Kidney (tissue), 22 donors: ENCODE data around the gene VDAC2. TPM values are rescaled to one million over a fixed set of nuclear protein-coding genes. Genes with fewer than 3 reads are reported as not detected.

Experiments
- DNase-seq, 5 donors: peaks; one replicate each; pipeline ENCODE4 v3.0.0-alpha.2; 2013 to 2020
- FAIRE-seq: peaks from 2 replicates; lab custom pipeline; 2012; peaks lifted over from hg19 to GRCh38; lab: Jason Lieb, UNC
- H3K27ac ChIP-seq, 2 donors: one replicate each; pipeline ENCODE4 v1.7.0; 2013; ENCODE audit warnings: low read depth in 2 of 2, low read length in 2 of 2, inconsistent platforms in 1 of 2
- H3K27me3 ChIP-seq: one replicate; pipeline ENCODE4 v1.7.1; 2013; ENCODE audit warnings: low read length, inconsistent platforms; ENCODE audit not compliant: control insufficient read depth, insufficient read depth
- H3K36me3 ChIP-seq, 3 donors: one replicate each; pipeline versions ENCODE4 v1.7.0 to v1.7.1; 2013; ENCODE audit warnings: low read length in 3 of 3, control low read depth in 1 of 3, inconsistent platforms in 1 of 3; ENCODE audit not compliant: insufficient read depth in 3 of 3, control insufficient read depth in 2 of 3
- H3K4me1 ChIP-seq, 3 donors: one replicate each; pipeline versions ENCODE4 v1.7.0 to v1.7.1; 2013; ENCODE audit warnings: low read length in 3 of 3, inconsistent platforms in 1 of 3, low read depth in 1 of 3; ENCODE audit not compliant: control insufficient read depth in 2 of 3, insufficient read depth in 2 of 3
- H3K4me3 ChIP-seq, 3 donors: one replicate each; pipeline versions ENCODE4 v1.7.0 to v1.8.1; 2013; ENCODE audit warnings: low read length in 3 of 3, control low read depth in 1 of 3, inconsistent platforms in 1 of 3
- H3K9ac ChIP-seq, 3 donors: one replicate each; pipeline versions ENCODE4 v1.7.0 to v1.7.1; 2013; ENCODE audit warnings: low read length in 3 of 3, control low read depth in 1 of 3, inconsistent platforms in 1 of 3
- H3K9me3 ChIP-seq, 3 donors: one replicate each; pipeline versions ENCODE4 v1.7.0 to v1.7.1; 2013; ENCODE audit warnings: low read length in 3 of 3, control low read depth in 1 of 3, inconsistent platforms in 1 of 3; ENCODE audit not compliant: control insufficient read depth in 2 of 3, insufficient read depth in 1 of 3
- intact Hi-C: fragments of 100-400 bp; cut with DNase I; formaldehyde crosslinking; loops from one replicate; pipeline ENCODE4 v1.11.1; 2022
- long read RNA-seq, 10 donors: library from polyadenylated mRNA in 1 of 10; unstranded in 1 of 10; transcript quantifications; one replicate each; pipeline ENCODE4 v2.0.0 and lab custom pipeline, GENCODE V29; 2021 to 2026
- polyA plus RNA-seq: library from polyadenylated mRNA; stranded (reverse); fragments of 350-450 nt; fragmentation: Illumina TruSeq; extraction: RNeasy Lipid Tissue Mini Kit (QIAGEN cat#74804); gene quantifications from one replicate; pipeline ENCODE4 v1.2.3, GENCODE V29; 2014; ENCODE audit warnings: low read depth, low replicate concordance; ENCODE audit not compliant: insufficient read depth
- total RNA-seq: library from RNA; stranded (reverse); fragmentation: NEBNext Ultra II Directional; extraction: Animal tissue kit (Norgen Biotek cat#: 25700); gene quantifications from one replicate; pipeline ENCODE4 v1.2.1, GENCODE V29; 2021
- TF ChIP-seq, protein P1 (sequence below): IDR thresholded peaks from 3 replicates; pipeline ENCODE4 v1.5.1; 2012; ENCODE audit warnings: mild to moderate bottlenecking, moderate library complexity, borderline replicate concordance; ENCODE audit not compliant: insufficient read depth; ENCODE audit errors: extremely low read depth
- donor health status: control.
- donor health status: control.
- donor health status: control.
- donor health status: control.
- donor health status: control.
- donor health status: DM: yes; HTN: yes; CAD: no.
- donor health status: Normal renal cell carcinoma (clear cell type).

Gene VDAC2, protein sequence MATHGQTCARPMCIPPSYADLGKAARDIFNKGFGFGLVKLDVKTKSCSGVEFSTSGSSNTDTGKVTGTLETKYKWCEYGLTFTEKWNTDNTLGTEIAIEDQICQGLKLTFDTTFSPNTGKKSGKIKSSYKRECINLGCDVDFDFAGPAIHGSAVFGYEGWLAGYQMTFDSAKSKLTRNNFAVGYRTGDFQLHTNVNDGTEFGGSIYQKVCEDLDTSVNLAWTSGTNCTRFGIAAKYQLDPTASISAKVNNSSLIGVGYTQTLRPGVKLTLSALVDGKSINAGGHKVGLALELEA
- total RNA-seq (128 TPM), polyA plus RNA-seq (211 TPM)
- long read RNA-seq, donor 1, transcript VDAC2-203 (10 exons, 1,557 nt), result major isoform, 82 of 94 reads
- long read RNA-seq, donor 1, partial matches to known transcripts, result 11 of 94 reads
- long read RNA-seq, donor 1, other reads (novel, unspliced or antisense), result 0 of 94 reads
- long read RNA-seq, donor 2, transcript VDAC2-203 (10 exons, 1,557 nt), result major isoform, 88 of 101 reads
- long read RNA-seq, donor 2, partial matches to known transcripts, result 9 of 101 reads
- long read RNA-seq, donor 2, other reads (novel, unspliced or antisense), result 0 of 101 reads
- long read RNA-seq, donor 3, transcript VDAC2-203 (10 exons, 1,557 nt), result major isoform, 88 of 101 reads
- long read RNA-seq, donor 3, partial matches to known transcripts, result 11 of 101 reads
- long read RNA-seq, donor 3, other reads (novel, unspliced or antisense), result 0 of 101 reads
- long read RNA-seq, donor 4, transcript VDAC2-203 (10 exons, 1,557 nt), result major isoform, 49 of 63 reads
- long read RNA-seq, donor 4, partial matches to known transcripts, result 14 of 63 reads
- long read RNA-seq, donor 4, other reads (novel, unspliced or antisense), result 0 of 63 reads
- long read RNA-seq, donor 5, transcript VDAC2-203 (10 exons, 1,557 nt), result major isoform, 8 of 8 reads
- long read RNA-seq, donor 5, partial matches to known transcripts, result 0 of 8 reads
- long read RNA-seq, donor 5, other reads (novel, unspliced or antisense), result 0 of 8 reads
- long read RNA-seq, donor 6, transcript VDAC2-203 (10 exons, 1,557 nt), result major isoform, 112 of 168 reads
- long read RNA-seq, donor 6, partial matches to known transcripts, result 54 of 168 reads
- long read RNA-seq, donor 6, other reads (novel, unspliced or antisense), result 0 of 168 reads
- long read RNA-seq, donor 7, transcript VDAC2-203 (10 exons, 1,557 nt), result major isoform, 113 of 126 reads
- long read RNA-seq, donor 7, partial matches to known transcripts, result 1 of 126 reads
- long read RNA-seq, donor 7, other reads (novel, unspliced or antisense), result 12 of 126 reads
- long read RNA-seq, donor 8, transcript VDAC2-203 (10 exons, 1,557 nt), result major isoform, 58 of 58 reads
- long read RNA-seq, donor 8, partial matches to known transcripts, result 0 of 58 reads
- long read RNA-seq, donor 8, other reads (novel, unspliced or antisense), result 0 of 58 reads
- long read RNA-seq, donor 9, transcript VDAC2-203 (10 exons, 1,557 nt), result major isoform, 37 of 44 reads
- long read RNA-seq, donor 9, partial matches to known transcripts, result 6 of 44 reads
- long read RNA-seq, donor 9, other reads (novel, unspliced or antisense), result 0 of 44 reads
- long read RNA-seq, donor 10, transcript VDAC2-203 (10 exons, 1,557 nt), result major isoform, 72 of 84 reads
- long read RNA-seq, donor 10, partial matches to known transcripts, result 12 of 84 reads
- long read RNA-seq, donor 10, other reads (novel, unspliced or antisense), result 0 of 84 reads

DNA sequence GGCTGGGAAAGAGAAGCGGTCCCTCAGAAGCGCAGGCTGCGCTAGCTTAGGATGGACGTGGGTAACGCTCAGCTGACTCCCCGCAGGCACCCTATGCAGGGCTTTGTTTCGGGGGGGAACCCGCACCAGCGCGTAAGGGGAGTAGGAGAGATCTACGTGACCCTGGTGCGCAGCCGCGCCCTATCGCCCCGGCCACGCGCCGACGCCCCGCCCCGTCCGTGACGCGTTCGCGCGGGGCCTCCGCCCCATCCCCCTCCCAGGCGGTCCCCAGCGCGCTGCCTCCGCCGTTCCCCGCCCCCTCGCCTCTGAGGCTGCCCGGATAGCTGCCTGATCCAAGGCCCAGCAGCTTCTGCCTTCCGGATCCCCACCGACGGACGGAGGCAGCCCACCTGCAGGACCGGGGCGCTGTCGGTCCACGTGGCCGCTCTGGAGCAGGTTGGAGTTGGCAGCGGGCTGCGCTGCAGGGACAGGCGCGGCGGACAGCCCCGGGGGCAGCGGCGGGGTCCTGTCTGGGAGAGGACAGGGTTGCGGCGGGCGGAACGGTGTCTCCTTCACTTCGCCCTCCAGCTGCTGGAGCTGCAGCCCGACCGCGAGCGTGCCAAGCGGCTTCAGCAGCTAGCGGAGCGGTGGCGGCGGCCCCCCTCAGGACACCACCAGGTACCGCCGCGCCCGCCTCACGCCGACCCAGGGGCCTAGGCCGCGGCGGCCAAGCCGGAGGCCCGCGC lies at the start of gene VDAC2:
Gene VDAC2 (plus strand): TSS at position 515 of the 725 bp plus-strand sequence. CDS start 363 bp downstream, outside the sequence.
- Histone ChIP-seq H3K27me3 (no peaks in the 10 kb centered on the region), H3K4me3 (peak within 1 kb of the TSS; percentile 73 to 99 (median 99)), H3K36me3 (peaks cover 2 to 22% (median 3%) of the 10 kb centered on the region in 3 donors), H3K9ac (peak within 1 kb of the TSS; percentile 62 to 99 (median 88)), H3K27ac (peak within 1 kb of the TSS; percentile 99 to 100), H3K4me1 (peaks cover 0 to 14% (median 11%) of the 10 kb centered on the region in 3 donors), H3K9me3 (no peaks in the 10 kb centered on the region)
- DNase-seq, result peak; percentile 93 to 97 (median 95)
- intact Hi-C loops, result no loop called here
- TF ChIP-seq, protein P1, sequence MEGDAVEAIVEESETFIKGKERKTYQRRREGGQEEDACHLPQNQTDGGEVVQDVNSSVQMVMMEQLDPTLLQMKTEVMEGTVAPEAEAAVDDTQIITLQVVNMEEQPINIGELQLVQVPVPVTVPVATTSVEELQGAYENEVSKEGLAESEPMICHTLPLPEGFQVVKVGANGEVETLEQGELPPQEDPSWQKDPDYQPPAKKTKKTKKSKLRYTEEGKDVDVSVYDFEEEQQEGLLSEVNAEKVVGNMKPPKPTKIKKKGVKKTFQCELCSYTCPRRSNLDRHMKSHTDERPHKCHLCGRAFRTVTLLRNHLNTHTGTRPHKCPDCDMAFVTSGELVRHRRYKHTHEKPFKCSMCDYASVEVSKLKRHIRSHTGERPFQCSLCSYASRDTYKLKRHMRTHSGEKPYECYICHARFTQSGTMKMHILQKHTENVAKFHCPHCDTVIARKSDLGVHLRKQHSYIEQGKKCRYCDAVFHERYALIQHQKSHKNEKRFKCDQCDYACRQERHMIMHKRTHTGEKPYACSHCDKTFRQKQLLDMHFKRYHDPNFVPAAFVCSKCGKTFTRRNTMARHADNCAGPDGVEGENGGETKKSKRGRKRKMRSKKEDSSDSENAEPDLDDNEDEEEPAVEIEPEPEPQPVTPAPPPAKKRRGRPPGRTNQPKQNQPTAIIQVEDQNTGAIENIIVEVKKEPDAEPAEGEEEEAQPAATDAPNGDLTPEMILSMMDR, result no peak
- FAIRE-seq, result no peak

DNA sequence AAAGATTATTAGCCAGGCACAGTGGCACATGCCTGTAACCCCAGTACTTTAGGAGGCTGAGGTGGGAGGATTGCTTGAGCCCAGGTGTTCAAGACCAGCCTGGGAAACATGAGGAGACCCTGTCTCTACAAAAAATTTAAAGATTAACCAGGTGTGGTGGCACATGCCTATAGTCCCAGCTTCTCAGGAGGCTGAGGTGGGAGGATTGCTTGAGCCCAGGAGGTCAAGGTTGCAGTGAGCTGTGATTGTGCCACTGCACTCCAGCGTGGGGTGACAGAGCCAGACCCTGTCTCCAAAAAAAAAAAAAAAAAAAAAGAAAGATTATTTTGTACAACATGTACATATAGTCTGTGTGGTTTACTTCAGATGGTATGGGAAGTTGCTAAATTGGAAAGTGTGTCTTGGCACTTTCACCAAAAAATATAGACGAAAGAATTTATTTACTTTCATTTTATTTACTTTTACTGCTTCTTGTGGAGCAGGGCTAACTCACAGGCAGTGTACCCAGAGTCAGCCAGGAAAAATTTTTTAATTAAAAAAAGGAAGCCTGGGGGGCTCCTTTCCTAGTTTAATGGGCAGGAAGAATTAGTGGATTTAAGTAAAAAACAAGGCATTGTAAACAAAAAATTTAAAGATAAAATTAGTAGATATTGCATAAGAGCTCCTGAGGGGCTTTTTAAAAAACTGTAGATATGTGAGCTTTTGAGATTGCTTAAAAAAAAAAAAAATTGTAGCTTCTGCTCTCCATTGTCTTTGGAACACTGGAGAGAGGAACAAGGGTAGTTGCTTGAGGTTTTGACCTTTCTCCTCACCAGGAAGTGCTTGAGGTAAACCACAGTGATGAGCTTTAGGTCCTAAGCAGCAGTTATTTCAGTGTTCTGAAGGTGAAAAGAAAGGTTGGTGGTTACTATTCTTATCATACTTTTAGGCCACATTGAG lies 44.6 kb upstream of the VDAC2 start:
- no peak overlapping the region for H3K4me3 ChIP-seq
- intact Hi-C loops, result no loop called here

More for the DNA sequence above, 44.6 kb upstream of the VDAC2 start:
- H3K9ac ChIP-seq, result no peak overlapping the region
- H3K27ac ChIP-seq, result no peak overlapping the region
- H3K9me3 ChIP-seq, result no peaks in the 10 kb centered on the region
- FAIRE-seq (no peak), DNase-seq (no peak)
- TF ChIP-seq, protein P1, result no peak
- H3K36me3 ChIP-seq, result peaks cover 0 to 3% (median 0%) of the 10 kb centered on the region in 3 donors
- no peaks in the 10 kb centered on the region for H3K4me1 ChIP-seq
- H3K27me3 ChIP-seq, result no peaks in the 10 kb centered on the region
